Right hindlimb (tissue), 1 donor: Measurements from ENCODE around the gene HSPD1.

Source experiments
- DNase-seq: peaks from one replicate; pipeline ENCODE4 v3.0.0-alpha.2; 2018

Gene HSPD1

GRCh38 chr2:197499594-197500502 is at the start of gene HSPD1, which contains the start of gene HSPE1:
Gene HSPD1, minus strand, starts transcription at chr2:197499840. Its CDS starts 992 bp downstream, at chr2:197498848.
Gene HSPE1, plus strand, starts transcription at chr2:197500379. Its CDS starts 58 bp downstream, at chr2:197500437.
- DNase-seq, result peak; percentile 99

DNA sequence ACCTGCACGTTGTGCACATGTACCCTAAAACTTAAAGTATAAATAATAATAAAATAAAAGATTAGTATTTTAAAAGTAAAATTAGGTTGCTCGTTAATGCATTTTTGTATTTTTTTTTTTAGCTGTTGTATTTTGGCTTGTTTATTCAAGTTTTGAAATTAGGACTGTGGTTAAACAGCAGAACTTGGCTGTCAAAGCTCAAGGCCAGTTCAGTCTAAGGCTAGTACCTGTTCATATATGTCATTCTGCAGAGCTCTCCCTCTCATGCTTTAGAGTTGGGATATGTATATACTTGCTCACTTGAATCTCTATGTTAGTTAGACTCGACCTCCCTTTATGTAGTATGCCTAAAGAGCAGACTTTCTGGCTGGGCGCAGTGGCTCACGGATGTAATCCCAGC is 48.9 kb upstream of the HSPD1 start:
- DNase-seq, result no peak

- no peak for DNase-seq
Measured at GRCh38 chr2:197547163-197547900, 47.7 kb upstream of the HSPD1 start.

DNA sequence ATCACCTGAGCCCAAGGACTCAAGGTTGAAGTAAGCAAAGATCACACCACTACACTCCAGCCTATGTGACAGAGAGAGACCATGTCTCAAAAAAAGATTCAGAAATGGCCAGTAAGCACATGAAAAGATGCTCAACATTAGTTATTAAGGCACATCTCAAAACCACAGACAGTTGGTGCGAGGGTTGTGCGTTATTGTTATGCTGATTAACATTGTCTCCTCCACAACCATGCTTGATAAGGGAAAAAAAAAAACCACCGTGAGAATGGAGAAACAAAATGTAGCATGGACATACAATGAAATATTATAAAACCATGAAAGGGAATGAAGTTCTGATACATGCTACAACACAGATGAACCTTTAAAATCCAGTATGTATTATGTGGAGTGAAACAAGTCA is 43.6 kb upstream of the HSPD1 start:
- no peak for DNase-seq

GRCh38 chr2:197539734-197540133 is 40.1 kb upstream of the HSPD1 start:
- DNase-seq, result no peak

GRCh38 chr2:197538412-197538811 is 38.8 kb upstream of the HSPD1 start:
- no peak for DNase-seq

GRCh38 chr2:197517150-197517549 is 17.5 kb upstream of the HSPD1 start:
- no peak for DNase-seq

DNA sequence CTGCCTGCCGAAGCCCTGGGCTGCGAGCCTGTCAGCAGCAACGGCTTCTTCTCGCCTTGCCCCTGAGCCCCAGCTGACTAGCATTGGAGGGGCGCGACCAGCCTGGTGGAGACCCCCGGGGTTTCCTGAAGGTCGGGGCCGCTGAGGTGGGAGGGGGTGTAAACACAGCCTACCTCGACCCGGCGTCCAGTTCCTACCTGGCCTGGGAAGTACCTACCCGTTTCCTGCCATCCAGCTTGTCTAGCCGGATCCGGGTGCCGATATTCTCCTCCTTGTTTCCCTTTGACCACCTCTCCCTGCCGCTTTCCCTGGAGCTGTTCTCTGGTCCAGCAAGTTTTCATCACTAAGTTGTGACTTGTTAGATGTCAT is 16.7 kb upstream of the HSPD1 start:
- DNase-seq, result no peak

- DNase-seq, result peak; percentile 97
Measured at GRCh38 chr2:197515739-197516392, 16.2 kb upstream of the HSPD1 start, which contains the start of gene MOB4. Gene MOB4, plus strand, starts transcription at chr2:197516066. Its CDS starts 21 bp downstream, at chr2:197516087.

DNA sequence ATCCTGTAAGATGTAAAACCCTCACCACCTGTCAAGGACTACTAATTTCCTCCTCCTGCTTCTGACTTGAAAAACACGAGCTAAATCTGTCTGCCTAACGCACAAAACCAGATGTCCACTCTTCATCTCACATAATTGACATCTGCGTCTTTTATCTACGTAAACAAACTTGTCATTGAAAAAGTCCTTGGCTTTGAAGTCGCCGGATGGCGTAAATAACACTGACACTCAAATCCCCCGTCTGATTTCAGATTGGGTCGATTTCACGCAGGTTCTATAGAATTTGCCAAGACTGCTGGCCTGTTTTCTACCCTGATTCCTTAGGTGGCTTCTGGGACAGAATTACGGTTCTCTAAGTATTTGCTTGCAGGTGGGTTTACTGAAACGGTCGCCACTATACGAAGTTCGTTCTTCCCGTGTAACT is 15.7 kb upstream of the HSPD1 start:
- no peak for DNase-seq

- no peak for DNase-seq
Measured at GRCh38 chr2:197514754-197515153, 15.1 kb upstream of the HSPD1 start.

- DNase-seq, result no peak
Measured at GRCh38 chr2:197513915-197514314, 14.3 kb upstream of the HSPD1 start.

- DNase-seq, result no peak
Measured at GRCh38 chr2:197506658-197507057, 7.0 kb upstream of the HSPD1 start.

- DNase-seq, result no peak
Measured at GRCh38 chr2:197504512-197504911, 4.9 kb upstream of the HSPD1 start.

DNA sequence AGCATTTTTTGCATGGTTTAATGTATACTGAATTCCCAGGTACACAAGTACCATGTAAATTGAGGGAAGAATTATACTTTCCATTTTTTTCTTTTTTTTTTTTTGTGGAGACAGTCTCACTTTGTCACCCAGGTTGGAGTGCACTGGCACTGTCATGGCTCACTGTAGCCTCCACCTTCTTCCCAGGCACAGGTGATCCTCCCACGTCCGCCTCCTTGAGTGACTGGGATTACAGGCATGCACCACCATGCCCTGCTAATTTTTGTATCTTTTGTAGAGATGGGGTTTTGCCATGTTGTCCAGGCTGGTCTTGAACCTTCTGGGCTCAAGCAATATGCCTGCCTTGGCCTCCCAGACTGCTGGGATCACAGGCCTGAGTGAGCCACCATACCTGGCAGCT is 4.4 kb upstream of the HSPD1 start:
- DNase-seq, result no peak

DNA sequence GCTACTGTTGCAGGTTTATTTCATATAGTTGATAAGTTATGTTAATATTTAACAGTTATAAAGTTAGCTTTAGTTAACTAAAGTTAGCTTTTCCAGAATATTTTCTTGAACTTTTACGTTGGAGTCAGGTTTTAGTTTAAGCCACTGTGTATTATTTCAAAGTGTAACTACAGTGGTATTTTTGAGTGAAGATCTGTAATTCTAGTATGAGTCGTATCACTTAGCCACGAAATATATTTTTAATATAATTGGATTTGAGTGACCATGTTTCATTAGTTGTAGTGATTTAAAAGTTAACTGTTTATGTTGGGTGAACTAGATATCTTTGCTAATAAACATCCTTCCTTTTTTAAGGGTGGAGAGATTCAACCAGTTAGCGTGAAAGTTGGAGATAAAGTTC is 3.0 kb upstream of the HSPD1 start:
- DNase-seq, result no peak

DNA sequence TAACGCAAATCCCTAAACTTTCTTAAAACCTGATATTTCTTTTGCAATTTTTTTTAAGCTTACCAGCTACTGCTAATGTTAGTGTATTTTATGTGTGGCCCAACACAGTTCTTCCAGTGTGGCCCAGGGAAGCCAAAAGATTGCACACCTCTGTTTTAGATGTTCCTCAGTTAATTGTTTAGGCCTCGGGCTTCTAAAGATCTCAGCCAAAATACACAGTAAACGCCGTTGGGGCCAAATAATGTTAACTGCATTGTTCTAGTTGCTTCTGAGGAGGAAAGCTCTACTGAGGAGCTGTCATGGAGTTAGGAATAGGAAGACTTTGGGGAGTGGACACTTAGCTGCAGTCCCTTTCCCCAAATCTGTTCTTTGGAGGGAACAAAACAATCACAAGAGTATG is 2.6 kb upstream of the HSPD1 start:
- no peak for DNase-seq

DNA sequence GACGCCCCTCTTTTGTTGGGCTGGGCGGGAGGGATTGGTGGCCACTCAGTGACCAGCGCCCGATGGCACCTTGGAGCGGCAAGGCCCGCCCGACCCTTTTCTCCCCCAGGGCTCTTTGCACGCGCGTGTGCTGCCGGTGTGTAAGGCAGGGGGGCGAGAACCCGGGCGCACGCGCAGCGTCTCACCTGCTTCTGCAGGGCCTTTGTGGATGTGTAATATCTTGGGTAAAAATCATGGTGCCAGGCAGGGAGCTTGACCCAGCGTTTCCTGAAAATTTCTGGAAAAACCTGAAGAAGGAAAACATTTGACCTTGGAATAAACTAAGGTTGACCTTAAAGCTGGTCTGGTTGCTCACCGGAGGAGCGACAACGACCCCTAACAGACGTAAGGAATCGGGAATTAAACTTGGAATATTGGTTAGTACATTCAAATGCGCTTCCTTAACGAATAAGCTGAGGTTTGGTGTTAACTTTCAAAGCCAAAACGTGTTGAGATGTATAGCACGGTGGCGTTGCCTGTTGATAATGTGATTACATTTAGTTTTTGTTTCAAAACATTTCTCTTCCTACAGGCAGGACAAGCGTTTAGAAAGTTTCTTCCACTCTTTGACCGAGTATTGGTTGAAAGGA is 977 bp upstream of the HSPD1 start:
- DNase-seq, result peak; percentile 21

- peak; percentile 78 for DNase-seq
Measured at GRCh38 chr2:197498937-197499593, 575 bp downstream of the HSPD1 start.

DNA sequence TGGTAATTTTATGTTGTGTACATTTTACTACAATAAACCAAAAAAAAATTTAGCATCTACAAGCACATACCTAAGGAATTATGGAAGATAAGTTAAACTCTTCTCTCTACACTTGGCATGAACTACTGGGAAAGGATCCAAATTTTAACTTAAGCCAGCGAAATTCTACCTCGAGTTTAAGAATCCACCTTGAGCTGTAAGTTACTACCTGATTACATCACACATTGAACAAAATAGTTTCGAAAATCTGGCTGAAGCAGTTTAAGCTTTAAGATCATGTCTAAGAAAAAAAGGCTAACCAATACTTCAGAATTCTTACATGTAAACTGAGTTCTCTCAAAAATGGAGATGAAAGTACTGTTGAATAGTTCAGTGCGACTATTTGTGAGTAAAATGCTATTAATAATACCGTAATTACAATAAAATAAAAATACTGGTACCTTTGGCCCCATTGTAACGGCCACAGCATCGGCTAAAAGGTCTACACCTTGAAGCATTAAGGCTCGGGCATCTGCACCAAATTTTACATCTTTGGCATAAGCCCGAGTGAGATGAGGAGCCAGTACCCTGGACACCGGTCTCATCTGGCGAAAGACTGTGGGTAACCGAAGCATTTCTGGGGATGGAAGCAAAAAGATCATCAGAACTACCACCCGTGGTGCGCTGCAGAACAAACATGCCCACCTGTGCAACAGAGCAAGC is 1.3 kb downstream of the HSPD1 start:
- DNase-seq, result no peak

DNA sequence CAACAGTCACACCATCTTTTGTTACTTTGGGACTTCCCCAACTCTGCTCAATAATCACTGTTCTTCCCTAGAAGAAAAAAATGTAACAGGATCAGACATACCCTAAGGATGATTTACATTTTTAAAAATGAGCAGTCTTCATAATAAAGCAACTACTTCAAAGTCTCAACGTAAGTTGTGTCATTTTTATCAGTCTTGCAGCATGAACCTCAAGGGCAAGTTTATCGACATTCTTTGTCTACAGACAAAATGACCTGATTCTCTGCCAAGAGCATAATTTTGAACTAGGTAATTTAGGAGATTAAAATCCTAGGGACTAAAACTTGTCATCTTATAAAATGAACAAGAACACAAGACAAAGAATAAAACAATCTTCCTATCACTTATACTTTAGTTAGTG is 2.3 kb downstream of the HSPD1 start:
- DNase-seq, result no peak

DNA sequence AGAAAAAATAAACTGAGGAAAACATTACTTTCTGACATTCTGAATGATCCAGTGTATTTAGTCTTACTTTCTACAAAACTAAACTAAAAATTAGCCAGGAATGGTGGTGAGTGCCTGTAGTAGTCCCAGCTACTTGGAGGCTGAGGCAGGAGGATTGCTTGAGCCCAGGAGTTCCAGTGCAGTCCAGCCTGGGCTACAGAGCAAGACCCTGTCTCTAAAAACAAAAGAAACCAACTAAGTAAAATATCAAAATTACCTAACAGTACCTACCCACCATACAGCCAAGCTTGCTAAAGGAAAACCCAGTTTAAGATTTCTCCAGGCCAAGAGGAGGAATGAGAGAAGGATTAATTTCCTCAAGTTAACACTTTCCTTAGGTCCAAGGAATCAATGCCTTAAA is 2.9 kb downstream of the HSPD1 start:
- DNase-seq, result no peak
